GM18517 (cell line): ENCODE results near the gene ANKRD44.

Source experiments
- ATAC-seq: cut with Tn5 transposase; IDR thresholded peaks from one replicate; pipeline ENCODE4 v1.9.1; 2021; ENCODE audit warnings: mild to moderate bottlenecking, moderate library complexity; ENCODE audit not compliant: unreplicated experiment

Gene ANKRD44

DNA sequence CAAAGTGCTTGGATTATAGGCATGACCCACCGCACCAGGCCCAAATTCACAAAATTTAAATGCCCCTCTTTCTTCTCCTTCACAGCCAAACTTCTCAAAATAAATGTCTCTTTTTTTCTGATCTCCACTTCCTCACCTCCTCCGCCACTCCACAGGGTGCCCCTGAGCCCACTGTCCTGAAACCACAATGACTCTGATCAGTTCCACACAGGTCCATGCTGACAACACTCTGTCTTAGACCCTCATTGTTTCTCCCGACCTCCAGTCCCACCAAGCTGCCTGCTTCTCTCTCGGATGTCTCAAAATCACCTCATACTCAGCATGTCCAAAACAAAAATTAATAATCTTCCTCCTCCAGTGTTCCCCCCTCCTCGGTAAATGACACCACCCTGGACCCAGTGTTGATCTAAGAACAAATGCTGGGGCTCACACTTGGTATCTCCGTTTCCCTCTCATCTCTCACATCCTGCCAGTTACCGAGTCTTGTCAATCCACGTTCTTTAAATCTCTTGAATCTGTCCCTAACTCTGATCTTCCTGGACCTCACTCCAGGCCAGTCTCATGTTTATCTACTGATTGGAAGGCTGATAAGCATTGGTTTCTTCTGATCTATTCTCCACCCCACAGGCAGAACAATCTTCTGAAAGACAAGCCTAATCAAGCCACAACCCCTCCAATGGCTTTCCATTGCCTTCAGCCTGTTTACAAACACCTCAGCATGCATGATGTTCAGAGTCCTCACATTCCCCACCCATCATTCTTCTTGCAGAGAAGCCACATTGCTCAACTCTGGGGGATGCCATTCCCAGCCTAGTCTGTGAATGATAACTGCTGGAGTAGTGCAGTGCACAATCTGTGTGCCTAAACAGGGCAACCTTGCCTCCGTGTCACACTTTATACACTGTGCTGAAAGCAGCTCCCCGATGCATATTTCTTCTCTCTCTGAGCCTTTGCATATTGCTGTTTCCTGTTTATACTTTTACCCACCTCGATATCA lies 12.4 kb upstream of the ANKRD44 start:
- peak; percentile 61 for ATAC-seq

DNA sequence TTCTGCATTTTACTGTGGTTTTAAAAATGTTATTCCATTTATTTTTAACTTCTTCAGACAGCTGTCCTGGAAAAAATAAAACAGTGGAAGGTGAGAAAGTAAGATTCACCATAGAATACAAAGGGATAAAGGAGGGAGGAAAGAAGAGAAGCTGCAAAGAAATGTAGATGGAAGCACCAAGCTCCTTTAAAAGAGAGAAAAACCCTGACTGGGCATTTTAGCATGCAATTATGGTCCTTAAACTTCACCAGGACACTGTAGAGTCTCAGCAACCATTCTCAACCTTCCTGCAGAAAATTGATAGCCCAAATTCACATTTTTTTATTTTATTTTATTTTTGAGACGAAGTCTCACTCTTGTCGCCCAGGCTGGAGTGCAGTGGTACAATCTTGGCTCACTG lies 11.6 kb upstream of the ANKRD44 start:
- ATAC-seq, result no peak

- no peak for ATAC-seq
These were observed 4.8 kb upstream of the ANKRD44 start for GRCh38 chr2:197315371-197315770.

GRCh38 chr2:197312186-197312585 lies 1.6 kb upstream of the ANKRD44 start:
- ATAC-seq, result no peak

DNA sequence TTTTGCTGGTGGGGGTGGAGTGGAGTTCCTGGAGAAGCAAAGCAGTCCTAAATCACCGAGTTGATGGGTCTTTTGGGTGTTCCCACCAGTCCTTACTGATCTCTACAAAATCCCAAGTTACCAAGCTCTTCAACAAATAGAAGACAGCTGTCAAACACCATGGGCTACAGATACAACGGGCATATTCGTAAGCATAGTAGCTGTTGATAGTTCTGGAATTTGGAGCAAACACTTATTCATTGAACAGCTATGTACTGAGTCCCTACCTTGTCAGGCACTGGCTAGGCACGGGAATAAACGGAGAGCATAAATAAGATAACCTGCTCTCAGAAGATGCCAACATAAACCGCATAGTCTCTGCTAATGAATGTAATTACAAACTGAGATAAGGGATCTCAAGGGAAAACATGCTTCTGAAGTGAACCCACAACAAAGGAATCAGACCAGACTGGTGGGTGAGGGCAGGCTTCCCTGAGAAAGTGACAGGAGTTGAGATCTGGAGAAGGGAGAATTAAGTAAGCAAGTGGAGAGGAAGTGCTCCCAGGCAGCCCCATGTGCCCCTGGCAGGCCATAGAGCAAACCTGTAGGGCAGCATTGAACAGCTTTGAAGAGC lies 947 bp upstream of the ANKRD44 start:
- no peak for ATAC-seq

GRCh38 chr2:197310987-197311420 lies 424 bp upstream of the ANKRD44 start:
- ATAC-seq, result no peak

DNA sequence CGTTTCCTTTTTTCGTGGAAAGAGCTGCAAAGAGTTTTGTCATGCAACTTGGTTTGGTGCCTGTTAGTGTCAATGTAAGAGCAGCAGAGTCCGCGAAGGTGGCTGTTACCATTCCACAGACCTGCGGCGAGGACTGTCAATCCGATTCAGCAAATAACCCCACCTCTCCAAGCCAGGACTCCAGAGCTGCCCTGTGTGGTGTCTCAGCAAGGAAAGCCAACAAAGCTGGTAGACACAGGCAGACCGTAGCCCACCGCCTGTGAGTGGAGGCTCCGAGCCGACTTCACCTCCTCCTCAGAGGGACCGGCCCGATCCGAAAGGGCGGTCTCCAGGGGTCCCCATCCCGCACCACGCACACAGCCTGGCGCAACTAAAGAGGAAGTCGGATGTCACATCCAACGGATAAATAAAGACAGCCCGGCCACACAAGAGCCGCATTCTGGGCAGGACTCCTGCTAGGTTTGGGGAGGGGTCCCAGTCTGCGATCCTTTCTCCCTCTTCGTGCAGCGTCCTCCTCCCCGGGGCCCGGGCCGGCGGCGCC lies 819 bp downstream of the ANKRD44 start:
- no peak for ATAC-seq

DNA sequence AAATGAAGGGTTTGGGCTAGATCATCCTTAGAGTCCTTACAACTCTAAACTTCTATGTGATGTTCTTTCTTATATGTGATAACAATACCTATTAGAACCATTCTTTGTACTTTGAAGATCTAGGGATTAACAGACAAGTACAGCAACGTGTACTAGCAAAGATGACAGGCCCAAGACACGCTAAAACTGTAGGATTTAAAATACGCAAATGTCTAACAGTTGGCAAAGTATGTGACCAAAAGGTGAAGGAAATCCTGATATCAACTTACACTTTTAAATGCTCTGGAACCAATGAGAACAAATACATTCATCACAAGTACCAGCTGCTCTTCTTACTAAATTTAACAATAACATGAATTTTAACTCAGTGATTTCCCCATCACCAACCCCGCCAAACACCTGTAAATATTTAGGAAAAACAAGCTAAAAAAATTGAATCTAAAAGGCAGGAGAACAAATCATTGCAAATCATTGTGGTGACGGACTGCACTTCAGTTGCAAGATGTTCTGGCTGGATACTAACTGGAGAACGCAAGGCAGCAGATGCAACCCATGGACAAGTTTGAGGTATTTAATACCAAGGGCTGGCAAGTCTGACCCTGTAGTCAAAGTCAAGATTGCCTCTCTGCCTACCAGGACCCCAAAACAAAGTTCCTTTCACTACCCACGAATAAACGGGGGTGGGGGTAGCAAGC lies 1.4 kb downstream of the ANKRD44 start:
- ATAC-seq, result no peak

DNA sequence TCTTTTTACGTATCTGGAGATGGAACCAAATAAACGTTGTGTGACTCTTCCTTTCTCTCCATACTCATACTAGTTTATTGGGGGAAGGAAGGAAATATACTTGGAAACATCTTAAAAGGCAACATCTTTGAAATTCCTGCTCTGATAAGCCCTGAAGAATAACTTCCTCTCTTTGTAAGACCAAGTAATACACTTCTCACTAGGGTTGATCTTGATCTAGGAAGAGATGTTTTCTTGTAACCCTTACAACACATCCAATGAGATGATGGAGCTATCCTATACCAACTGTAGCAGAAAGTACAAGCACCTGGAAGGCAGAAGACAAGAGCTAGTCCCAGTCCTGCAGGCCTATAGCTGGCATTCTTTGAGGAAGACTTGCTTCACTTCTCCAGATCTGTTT lies 2.0 kb downstream of the ANKRD44 start:
- no peak for ATAC-seq

- no peak for ATAC-seq
These were observed 2.6 kb downstream of the ANKRD44 start for GRCh38 chr2:197307933-197308521.

- no peak for ATAC-seq
These were observed 3.2 kb downstream of the ANKRD44 start for GRCh38 chr2:197307236-197307932.

- no peak for ATAC-seq
These were observed 3.9 kb downstream of the ANKRD44 start for GRCh38 chr2:197306696-197307040.

DNA sequence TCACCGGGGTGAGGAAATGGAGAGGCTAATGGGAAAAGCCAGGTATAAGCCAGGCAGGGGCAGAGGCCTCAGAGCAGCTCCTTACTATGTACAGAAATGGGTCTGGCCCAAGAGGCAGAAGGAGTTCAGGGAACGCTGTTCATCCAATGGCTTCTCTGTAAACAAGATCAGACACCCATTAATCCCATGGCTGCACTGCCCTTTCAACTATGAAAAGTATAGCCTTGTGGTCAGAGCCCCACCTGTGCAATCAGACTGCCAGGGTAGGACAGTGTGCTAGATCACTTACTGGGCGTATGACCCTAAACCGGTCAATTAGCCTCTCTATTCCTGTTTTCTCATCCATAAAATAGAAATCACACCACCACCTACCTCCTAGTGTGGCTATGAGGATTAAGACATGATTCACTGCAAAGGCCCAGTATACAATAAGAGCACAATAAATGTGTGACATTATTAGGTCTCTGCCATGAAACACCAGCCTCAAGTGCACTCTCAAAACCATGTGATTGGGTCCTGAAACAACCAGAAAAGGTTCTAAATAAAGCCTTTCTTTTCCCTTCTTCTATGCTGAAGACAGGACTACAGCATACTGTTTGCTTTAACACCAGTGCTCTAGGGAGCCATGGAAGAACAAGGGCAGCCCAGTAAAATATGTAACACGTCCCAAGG lies 4.4 kb downstream of the ANKRD44 start:
- no peak for ATAC-seq

GRCh38 chr2:197304556-197305011 lies 6.0 kb downstream of the ANKRD44 start:
- peak; percentile 37 for ATAC-seq

GRCh38 chr2:197300139-197300538 lies 10.4 kb downstream of the ANKRD44 start:
- ATAC-seq, result no peak

DNA sequence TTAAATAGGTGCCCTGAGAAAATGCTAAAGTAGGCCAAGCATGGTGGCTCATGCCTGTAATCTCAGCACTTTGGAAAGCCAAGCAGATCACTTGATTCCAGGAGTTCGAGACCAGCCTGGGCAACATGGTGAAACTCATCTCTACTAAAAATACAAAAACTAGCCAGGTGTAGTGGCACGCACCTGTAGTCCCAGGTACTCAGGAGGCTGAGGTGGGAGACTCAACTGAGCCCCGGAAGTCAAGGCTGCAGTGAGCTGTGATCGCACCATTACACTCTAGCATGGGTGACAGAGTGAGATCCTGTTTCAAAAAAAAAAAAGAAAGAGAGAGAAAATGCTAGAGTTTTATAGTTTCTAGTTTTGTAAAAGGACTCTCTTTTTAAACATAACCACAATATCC lies 12.0 kb downstream of the ANKRD44 start:
- no peak for ATAC-seq

DNA sequence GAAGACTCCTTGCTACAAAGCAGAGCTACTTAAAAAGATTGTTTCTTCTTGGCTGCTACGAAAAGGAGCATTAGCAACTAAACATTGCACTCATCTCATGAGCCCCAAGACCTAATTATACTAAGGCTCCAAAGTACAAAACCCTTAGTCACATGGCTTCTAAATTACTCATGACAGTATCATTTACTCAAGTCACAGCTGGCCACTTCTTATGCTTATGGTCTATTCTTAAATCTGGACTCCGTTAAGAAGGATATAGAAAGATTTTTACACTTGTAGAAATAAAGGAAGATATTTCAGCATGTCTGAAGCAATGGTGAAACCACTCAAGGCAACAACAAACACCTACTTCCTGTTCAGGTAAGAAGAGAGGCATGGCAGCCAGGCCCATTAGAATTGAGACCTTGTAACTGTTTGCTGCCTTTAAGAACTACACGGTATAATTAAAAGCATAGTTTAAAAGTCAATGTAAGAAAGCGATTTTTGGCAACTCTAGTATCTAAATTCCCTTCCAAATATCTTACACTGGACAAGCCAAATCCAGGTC lies 12.7 kb downstream of the ANKRD44 start:
- ATAC-seq, result peak; percentile 29

- ATAC-seq, result no peak
These were observed 13.3 kb downstream of the ANKRD44 start for GRCh38 chr2:197297266-197297665.

GRCh38 chr2:197296835-197297234 lies 13.7 kb downstream of the ANKRD44 start:
- ATAC-seq, result no peak
